ENCODE results near the gene LYSMD4.
"Not testable (repeated sequence)": the region's sequence is repeated elsewhere in the genome, so short reads cannot be mapped to it uniquely, and the experiment has no call there.

Gene LYSMD4

GRCh38 chr15:99733268-99734039 lies at the start of gene LYSMD4:
Gene LYSMD4 (minus strand): TSS chr15:99733437. CDS start chr15:99731999, 1,438 bp downstream.
- peak; percentile 54 to 99 (median 96) for DNase-seq

- not testable (repeated sequence) for DNase-seq
Measured at GRCh38 chr15:99782029-99782428, 48.8 kb upstream of the LYSMD4 start.

GRCh38 chr15:99777144-99777543 lies 43.9 kb upstream of the LYSMD4 start:
- no peak for DNase-seq

- DNase-seq = no peak
Measured at GRCh38 chr15:99764522-99764921, 31.3 kb upstream of the LYSMD4 start.

- no peak for DNase-seq
Measured at GRCh38 chr15:99763827-99764226, 30.6 kb upstream of the LYSMD4 start.

GRCh38 chr15:99762288-99762687 lies 29.1 kb upstream of the LYSMD4 start:
- DNase-seq = no peak

GRCh38 chr15:99755692-99756409 lies 22.6 kb upstream of the LYSMD4 start:
- DNase-seq = peak in 33 of 56 donors; percentile 6 to 55 (median 31)

GRCh38 chr15:99753066-99753465 lies 19.8 kb upstream of the LYSMD4 start:
- DNase-seq = no peak

- DNase-seq = no peak
Measured at GRCh38 chr15:99752556-99752955, 19.3 kb upstream of the LYSMD4 start.

- DNase-seq = not testable (repeated sequence)
Measured at GRCh38 chr15:99750326-99750725, 17.1 kb upstream of the LYSMD4 start.

GRCh38 chr15:99749386-99749785 lies 16.1 kb upstream of the LYSMD4 start:
- no peak for DNase-seq

- DNase-seq = no peak
Measured at GRCh38 chr15:99745370-99746086, 12.3 kb upstream of the LYSMD4 start.

- DNase-seq = no peak
Measured at GRCh38 chr15:99744142-99744541, 10.9 kb upstream of the LYSMD4 start.

- no peak for DNase-seq
Measured at GRCh38 chr15:99741835-99742234, 8.6 kb upstream of the LYSMD4 start.

- no peak for DNase-seq
Measured at GRCh38 chr15:99738021-99738847, 5.0 kb upstream of the LYSMD4 start.

- no peak for DNase-seq
Measured at GRCh38 chr15:99736702-99737101, 3.5 kb upstream of the LYSMD4 start.

- no peak for DNase-seq
Measured at GRCh38 chr15:99735868-99736267, 2.6 kb upstream of the LYSMD4 start.

- peak in 8 of 56 donors; percentile 8 to 50 (median 24) for DNase-seq
Measured at GRCh38 chr15:99734575-99734974, 1.3 kb upstream of the LYSMD4 start.

GRCh38 chr15:99734040-99734291 lies 729 bp upstream of the LYSMD4 start:
- DNase-seq = not testable (repeated sequence)

- DNase-seq = peak in 8 of 56 donors; percentile 44 to 86 (median 50)
Measured at GRCh38 chr15:99732751-99733267, 428 bp downstream of the LYSMD4 start.

- DNase-seq = peak in 1 of 56 donors; percentile 37
Measured at GRCh38 chr15:99732124-99732750, 1.0 kb downstream of the LYSMD4 start.
